Pancreas (tissue), 10 donors: ENCODE measurements around the gene PERM1. TPM values are rescaled to one million over a fixed set of nuclear protein-coding genes. Genes with fewer than 3 reads are reported as not detected.
"Not testable (repeated sequence)": the region's sequence is repeated elsewhere in the genome, so short reads cannot be mapped to it uniquely, and the experiment has no call there.

Source experiments
- ATAC-seq, 4 donors: fragments of 200-7000 bp; cut with Tn5 transposase; one replicate each; pipeline versions ENCODE4 v1.8.0 to v1.9.1; 2020; ENCODE audit warnings: mild to moderate bottlenecking in 4 of 4, moderate library complexity in 4 of 4
- DNase-seq, 6 donors: peaks; one replicate each; pipeline ENCODE4 v3.0.0-alpha.2; 2020
- FAIRE-seq: peaks from 2 replicates; lab custom pipeline; 2012; peaks lifted over from hg19 to GRCh38; lab: Jason Lieb, UNC
- H3K27ac ChIP-seq, 4 donors: fragments of 200-600 bp; sonication (generic); 1 replicate in 3 of 4; 2 replicates in 1 of 4; pipeline versions ENCODE4 v1.5.0 to v1.8.0; 2020
- H3K27me3 ChIP-seq, 4 donors: fragments of 200-600 bp; one replicate each; pipeline ENCODE4 v1.8.0; 2021
- H3K36me3 ChIP-seq, 3 donors: fragments of 200-600 bp; sonication (generic) in 1 of 3; one replicate each; pipeline versions ENCODE4 v1.5.0 to v1.8.0; 2020 to 2021
- H3K4me1 ChIP-seq, 3 donors: fragments of 200-600 bp; one replicate each; pipeline ENCODE4 v1.8.0; 2021
- H3K4me3 ChIP-seq, 4 donors: fragments of 200-600 bp; sonication (generic) in 2 of 4; one replicate each; pipeline versions ENCODE4 v1.5.0 to v1.8.0; 2020 to 2021
- H3K9me3 ChIP-seq, 4 donors: fragments of 200-600 bp; one replicate each; pipeline ENCODE4 v1.8.0; 2021
- CTCF ChIP-seq, 4 donors: fragments of 200-600 bp; sonication (generic) in 3 of 4; IDR thresholded peaks; one replicate each; pipeline versions ENCODE4 v1.5.0 to v1.8.0; 2021; ENCODE audit warnings: antibody characterized with exemption in 4 of 4
- WGBS, 2 donors: extraction: QIAGEN DNeasy Blood & Tissue Kit; methylation state at CpG; one replicate each; pipeline ENCODE4 v1.1.7; 2013; 5-methylcytosine and 5-hydroxymethylcytosine counted together
- intact Hi-C, 3 donors: fragments of 100-400 bp; cut with DNase I; formaldehyde crosslinking; loops; one replicate each; pipeline versions ENCODE4 v1.11.1 to v1.14.2; 2022
- polyA plus RNA-seq, 2 donors: library from polyadenylated mRNA; stranded (reverse); fragments of 200-250 nt; gene quantifications; one replicate each; pipeline ENCODE4 v1.2.3, GENCODE V29; 2013
- total RNA-seq, 6 donors: library from RNA; stranded (reverse); fragmentation: NEBNext Ultra II Directional in 4 of 6; extraction: Animal tissue kit (Norgen Biotek cat#: 25700) in 4 of 6; gene quantifications; one replicate each; pipeline versions ENCODE4 v1.2.1 to v1.2.4, GENCODE V29; 2021 to 2023
- donor health status: healthy with polysubstance abuse.
- donor health status: DM: no; HTN: no; CAD: no; lungs with moderate emphysema.
- donor health status: DM: no; HTN: no; CAD: no.
- donor health status: control.
- donor health status: control.
- donor health status: Bipolar disorder and iron deficiency.
- donor health status: DM: yes; HTN: yes; CAD: no.
- donor health status: DM: no; HTN: no; CAD: no.
- donor health status: DM: no; HTN: no; CAD: no.
- donor health status: DM: yes; HTN: yes; CAD: no.

The PERM1 gene
- total and polyA plus RNA-seq, 8 donors, result 0.04 to 0.35 (median 0.24) TPM; not detected in 4

DNA sequence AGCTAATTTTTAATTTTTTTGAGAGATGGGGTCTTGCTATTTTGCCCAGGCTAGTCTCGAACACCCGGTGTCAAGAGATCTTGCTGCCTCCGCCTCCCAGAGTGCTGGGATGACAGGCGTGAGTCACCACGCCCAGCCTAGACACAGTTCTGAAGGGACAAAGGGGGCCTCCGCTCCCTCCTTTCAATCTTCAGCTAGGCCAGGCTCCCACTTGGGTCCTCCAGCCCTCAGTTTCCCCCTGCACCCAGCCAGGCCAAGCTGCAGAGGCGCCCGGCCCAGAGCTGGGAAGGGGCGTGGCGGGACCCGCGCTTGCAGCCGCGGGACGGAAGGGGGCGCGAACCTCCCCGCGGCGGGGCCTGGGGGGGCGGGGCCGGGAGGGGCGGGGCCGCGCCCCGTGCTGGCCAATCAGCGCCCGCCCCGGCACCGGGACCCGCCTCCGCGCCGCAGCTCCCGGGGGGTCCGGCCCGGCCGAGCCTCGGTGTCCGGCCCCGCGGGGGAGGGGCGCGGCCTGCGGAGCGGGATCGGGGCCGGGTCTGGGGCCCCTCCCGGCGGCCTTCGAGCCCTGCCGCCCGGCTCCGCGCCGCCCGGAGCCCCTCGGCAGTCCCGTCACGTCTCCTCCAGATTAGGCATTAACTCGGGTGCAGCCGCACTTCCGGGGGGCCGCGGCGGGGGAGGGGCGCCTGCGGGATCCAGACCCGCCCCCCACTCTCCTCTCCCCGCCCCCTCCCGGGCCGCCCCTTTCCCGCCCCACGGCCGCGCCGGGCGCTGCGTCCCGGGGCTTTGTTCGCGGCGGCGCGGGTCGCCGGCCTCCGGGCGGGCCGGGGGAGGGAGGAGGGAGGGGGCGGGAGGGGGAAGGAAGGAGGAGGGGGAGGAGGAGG lies 37.5 kb upstream of the PERM1 start:
- no peaks in the 10 kb centered on the region for H3K36me3 ChIP-seq
- peak overlapping the region; percentile 40 to 80 (median 73) for H3K4me3 ChIP-seq
- FAIRE-seq, result no peak
- H3K27me3 ChIP-seq, result no peaks in the 10 kb centered on the region
- DNase-seq, result peak; percentile 72 to 94 (median 88)
- H3K27ac ChIP-seq, result peak overlapping the region; percentile 73 to 86 (median 76)
- 2 to 3% methylated on average over 19 to 76 of the region's 91 CpGs for WGBS, 2 donors
- H3K4me1 ChIP-seq, result peaks cover 0 to 8% (median 6%) of the 10 kb centered on the region in 3 donors
- peak in 3 of 4 donors; percentile 32 to 45 (median 40) for TF ChIP-seq CTCF (IDR thresholded peaks at IDR 0.05)
- ATAC-seq, result peak; percentile 77 to 88 (median 84)
- H3K9me3 ChIP-seq, result no peaks in the 10 kb centered on the region
- intact Hi-C loops, result no loop called here

GRCh38 chr1:1018321-1018685 lies 36.4 kb upstream of the PERM1 start:
- H3K36me3 ChIP-seq, ATAC-seq, H3K9me3 ChIP-seq, H3K27me3 ChIP-seq, H3K4me3 ChIP-seq, H3K27ac ChIP-seq, FAIRE-seq, intact Hi-C loops: not testable (repeated sequence)
- peaks cover 0 to 13% (median 6%) of the 10 kb centered on the region in 3 donors for H3K4me1 ChIP-seq
- WGBS, 2 donors, result 86 to 95% methylated on average over 26 of the region's 26 CpGs
- peak in 2 of 6 donors; percentile 52 to 69 for DNase-seq

GRCh38 chr1:1017397-1018320 lies 35.8 kb upstream of the PERM1 start:
- intact Hi-C loops, H3K9me3 ChIP-seq, H3K36me3 ChIP-seq, H3K4me3 ChIP-seq, FAIRE-seq, H3K27ac ChIP-seq, ATAC-seq, H3K27me3 ChIP-seq: not testable (repeated sequence)
- DNase-seq, result peak in 1 of 6 donors; percentile 9
- WGBS, 2 donors, result 61 to 63% methylated on average over 16 to 17 of the region's 17 CpGs
- H3K4me1 ChIP-seq, result peaks cover 0 to 13% (median 7%) of the 10 kb centered on the region in 3 donors

DNA sequence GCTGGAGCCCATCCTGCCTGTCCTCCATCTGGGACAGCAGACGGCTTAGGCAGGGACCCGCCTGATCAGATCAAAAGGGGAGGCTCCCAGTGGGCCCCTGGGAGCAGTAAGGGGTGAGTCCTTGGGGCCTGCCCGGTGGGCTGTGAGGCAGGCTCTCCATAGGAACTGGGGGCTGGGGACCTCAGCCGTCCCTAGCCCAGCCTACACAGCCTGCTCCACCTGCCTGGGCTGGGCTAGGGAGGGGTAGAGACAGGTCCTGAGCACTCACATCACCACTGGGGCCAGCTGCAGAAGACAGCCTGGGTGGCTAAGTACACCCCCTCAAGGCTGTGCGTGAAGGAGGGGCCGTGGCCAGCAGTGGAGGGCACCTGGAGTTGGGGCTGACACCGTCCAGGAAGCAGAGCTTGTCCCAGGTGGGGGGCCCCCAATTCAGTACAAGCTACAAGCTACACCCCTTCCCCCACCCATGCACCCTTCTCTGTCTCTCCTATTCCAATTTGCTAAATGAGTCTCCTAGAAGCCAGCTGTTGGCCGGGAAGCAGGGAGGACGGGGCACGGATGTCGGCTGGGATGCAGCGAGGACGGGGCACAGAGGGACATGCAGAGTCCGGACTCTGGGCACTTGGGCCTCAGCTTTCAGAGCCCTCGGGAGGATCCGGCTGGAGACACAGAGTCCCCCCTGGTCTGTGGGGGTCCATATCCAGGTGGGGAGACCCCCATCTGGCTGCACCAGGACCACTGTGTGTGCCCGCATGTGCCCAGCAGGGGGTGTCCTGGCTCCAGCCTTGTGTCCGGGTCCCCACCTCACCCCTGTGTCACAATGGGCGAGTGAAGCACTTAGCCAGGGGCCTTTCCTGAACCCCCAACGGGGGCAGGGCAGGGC lies 33.1 kb upstream of the PERM1 start:
- no peaks in the 10 kb centered on the region for H3K36me3 ChIP-seq
- no peak for TF ChIP-seq CTCF (IDR thresholded peaks at IDR 0.05)
- ATAC-seq, result no peak
- peaks cover 0 to 5% (median 3%) of the 10 kb centered on the region in 3 donors for H3K4me1 ChIP-seq
- no peaks in the 10 kb centered on the region for H3K27me3 ChIP-seq
- no peak overlapping the region for H3K27ac ChIP-seq
- FAIRE-seq, result no peak
- 75 to 81% methylated on average over 20 of the region's 20 CpGs for WGBS, 2 donors
- H3K4me3 ChIP-seq, result no peak overlapping the region
- DNase-seq, result peak in 4 of 6 donors; percentile 13 to 71 (median 48)
- intact Hi-C loops, result no loop called here
- H3K9me3 ChIP-seq, result no peaks in the 10 kb centered on the region

DNA sequence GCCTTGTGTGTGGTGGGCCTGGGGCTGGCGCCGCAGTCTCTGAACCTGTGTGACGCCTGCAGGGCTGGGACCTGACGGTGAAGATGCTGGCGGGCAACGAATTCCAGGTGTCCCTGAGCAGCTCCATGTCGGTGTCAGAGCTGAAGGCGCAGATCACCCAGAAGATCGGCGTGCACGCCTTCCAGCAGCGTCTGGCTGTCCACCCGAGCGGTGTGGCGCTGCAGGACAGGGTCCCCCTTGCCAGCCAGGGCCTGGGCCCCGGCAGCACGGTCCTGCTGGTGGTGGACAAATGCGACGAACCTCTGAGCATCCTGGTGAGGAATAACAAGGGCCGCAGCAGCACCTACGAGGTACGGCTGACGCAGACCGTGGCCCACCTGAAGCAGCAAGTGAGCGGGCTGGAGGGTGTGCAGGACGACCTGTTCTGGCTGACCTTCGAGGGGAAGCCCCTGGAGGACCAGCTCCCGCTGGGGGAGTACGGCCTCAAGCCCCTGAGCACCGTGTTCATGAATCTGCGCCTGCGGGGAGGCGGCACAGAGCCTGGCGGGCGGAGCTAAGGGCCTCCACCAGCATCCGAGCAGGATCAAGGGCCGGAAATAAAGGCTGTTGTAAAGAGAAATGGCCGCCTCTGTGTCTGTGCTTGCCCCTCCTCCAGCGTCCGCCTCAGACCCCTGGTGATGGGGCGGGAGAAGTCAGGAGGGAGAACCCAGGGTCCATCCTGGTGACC lies 32.2 kb upstream of the PERM1 start:
- 74 to 78% methylated on average over 40 to 41 of the region's 41 CpGs for WGBS, 2 donors
- Histone ChIP-seq H3K4me3 (peak overlapping the region; percentile 35 to 63 (median 51)), H3K27ac (peak overlapping the region; percentile 64 to 89 (median 80)), H3K36me3 (no peaks in the 10 kb centered on the region), H3K4me1 (peaks cover 0 to 5% (median 3%) of the 10 kb centered on the region in 3 donors), H3K27me3 (no peaks in the 10 kb centered on the region), H3K9me3 (no peaks in the 10 kb centered on the region)
- DNase-seq, result peak in 5 of 6 donors; percentile 12 to 74 (median 54)
- TF ChIP-seq CTCF (IDR thresholded peaks at IDR 0.05), result no peak
- intact Hi-C loops, result no loop called here
- FAIRE-seq, result no peak
- ATAC-seq, result no peak
